SIG-M5 treated with dmso at 0.1 percent for 504 hours (cell line): Measurements from ENCODE around the gene ARHGAP22.

Source experiments
- DNase-seq: peaks from one replicate; lab custom pipeline; 2025; ENCODE audit not compliant: unreplicated experiment; lab: John Stamatoyannopoulos, UW

ARHGAP22 gene

GRCh38 chr10:48400129-48400849 is 204.6 kb downstream of the ARHGAP22 start:
- DNase-seq = no peak

GRCh38 chr10:48399551-48399950 is 205.3 kb downstream of the ARHGAP22 start:
- DNase-seq = no peak

GRCh38 chr10:48399056-48399541 is 205.8 kb downstream of the ARHGAP22 start:
- DNase-seq = no peak

DNA sequence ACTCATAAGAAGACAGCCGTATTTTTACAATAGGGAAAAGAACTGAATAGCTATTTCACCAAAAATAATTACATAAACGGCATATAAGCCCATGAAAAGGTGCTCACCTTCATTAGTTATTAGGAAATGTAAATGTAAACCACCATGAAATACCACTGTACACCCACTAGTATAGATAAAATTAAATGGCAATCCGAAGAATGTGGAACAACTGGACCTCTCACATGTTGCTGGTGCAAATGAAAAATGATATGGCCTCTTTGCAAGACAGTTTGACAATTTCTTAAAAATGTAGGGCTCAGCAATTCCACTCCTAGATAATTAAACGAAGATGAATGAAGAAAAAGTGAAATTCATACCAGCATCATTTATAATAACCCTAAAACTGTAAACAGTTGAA is 206.6 kb downstream of the ARHGAP22 start:
- no peak for DNase-seq
